Endodermal cell (in vitro differentiated cells): ENCODE data around the gene CACNA1D. TPM values are rescaled to one million over a fixed set of nuclear protein-coding genes. Genes with fewer than 3 reads are reported as not detected.

Experiments used
- DNase-seq: peaks from one replicate; pipeline ENCODE4 v3.0.0-alpha.2; 2017
- H3K27ac ChIP-seq: 2 replicates; pipeline ENCODE4 v1.5.1; 2013; ENCODE audit warnings: mild to moderate bottlenecking, low read depth, low read length, moderate library complexity
- H3K27me3 ChIP-seq: 2 replicates; pipeline ENCODE4 v1.6.1; 2013; ENCODE audit warnings: mild to moderate bottlenecking, low read length, moderate library complexity; ENCODE audit not compliant: insufficient read depth, control insufficient read depth, poor library complexity, severe bottlenecking
- H3K36me3 ChIP-seq: 2 replicates; pipeline ENCODE4 v1.7.0; 2013; ENCODE audit warnings: mild to moderate bottlenecking, low read length, moderate library complexity; ENCODE audit not compliant: control insufficient read depth, insufficient read depth
- H3K4me1 ChIP-seq: one replicate; pipeline ENCODE4 v1.7.0; 2013; ENCODE audit warnings: low read length; ENCODE audit not compliant: control insufficient read depth, insufficient read depth
- H3K4me3 ChIP-seq: 2 replicates; pipeline ENCODE4 v1.5.1; 2013; ENCODE audit warnings: mild to moderate bottlenecking, low read length, moderate library complexity
- H3K9ac ChIP-seq: 2 replicates; pipeline ENCODE4 v1.6.1; 2013; ENCODE audit warnings: mild to moderate bottlenecking, low read length, moderate library complexity; ENCODE audit not compliant: poor library complexity, severe bottlenecking; ENCODE audit errors: extremely low read depth
- H3K9me3 ChIP-seq: 2 replicates; pipeline ENCODE4 v1.6.1; 2013; ENCODE audit warnings: mild to moderate bottlenecking, low read length, moderate library complexity; ENCODE audit not compliant: control insufficient read depth
- H3K27ac Mint-ChIP-seq: 2 replicates; pipeline ENCODE4 v1.8.0; 2020; ENCODE audit warnings: mixed read lengths
- H3K27me3 Mint-ChIP-seq: 2 replicates; pipeline ENCODE4 v1.8.0; 2021; ENCODE audit warnings: mild to moderate bottlenecking, mixed read lengths; ENCODE audit not compliant: insufficient read depth
- H3K36me3 Mint-ChIP-seq: 2 replicates; pipeline ENCODE4 v1.8.0; 2020; ENCODE audit warnings: low read depth, mixed read lengths
- H3K4me1 Mint-ChIP-seq: 2 replicates; pipeline ENCODE4 v1.8.0; 2020; ENCODE audit warnings: mixed read lengths
- H3K4me3 Mint-ChIP-seq: 2 replicates; pipeline ENCODE4 v1.8.0; 2020; ENCODE audit warnings: mild to moderate bottlenecking, moderate library complexity, mixed read lengths
- H3K9me3 Mint-ChIP-seq: 2 replicates; pipeline ENCODE4 v1.8.0; 2020; ENCODE audit warnings: mild to moderate bottlenecking, mixed read lengths
- CTCF ChIP-seq: fragments of 200-600 bp; sonication (generic); conservative IDR thresholded peaks from 2 replicates; pipeline ENCODE4 v1.5.0; 2021; ENCODE audit warnings: antibody characterized with exemption, mild to moderate bottlenecking
- WGBS, 2 experiments: methylation state at CpG; one replicate each; pipeline versions ENCODE4 v1.1.5 to v1.1.7; 2013; ENCODE audit warnings: missing lambda C conversion rate in 2 of 2, mixed read lengths in 1 of 2; ENCODE audit not compliant: insufficient coverage in 1 of 2, insufficient read length in 1 of 2; 5-methylcytosine and 5-hydroxymethylcytosine counted together
- total RNA-seq, 2 donors: library from RNA; stranded (reverse); fragmentation: NEBNext Ultra II Directional in 1 of 2; extraction: Animal tissue kit (Norgen Biotek cat#: 25700) in 1 of 2; gene quantifications; 2 replicates in 1 of 2; 3 replicates in 1 of 2; pipeline ENCODE4 v1.2.1, GENCODE V29; 2021

The CACNA1D gene
- total RNA-seq, 2 donors from 2014 or later = 2.2 to 3.8 TPM

GRCh38 chr3:53689681-53690080 is 195.3 kb downstream of the CACNA1D start:
- H3K9ac ChIP-seq = no peak overlapping the region
- H3K36me3 ChIP-seq = no peaks in the 10 kb centered on the region
- Mint-ChIP-seq H3K27ac (no peak overlapping the region), H3K36me3 (no peaks in the 10 kb centered on the region), H3K4me3 (no peak overlapping the region), H3K27me3 (no peaks in the 10 kb centered on the region), H3K9me3 (no peaks in the 10 kb centered on the region), H3K4me1 (no peaks in the 10 kb centered on the region)
- no peak overlapping the region for H3K27ac ChIP-seq
- DNase-seq = no peak
- 88 to 96% methylated on average over 1 to 2 of the region's 2 CpGs for WGBS, 2 experiments
- no peak overlapping the region for H3K4me3 ChIP-seq
- no peak for TF ChIP-seq CTCF
- H3K27me3 ChIP-seq = no peaks in the 10 kb centered on the region
- no peaks in the 10 kb centered on the region for H3K9me3 ChIP-seq
- no peaks in the 10 kb centered on the region for H3K4me1 ChIP-seq

- H3K9me3 Mint-ChIP-seq = no peaks in the 10 kb centered on the region
- H3K4me1 Mint-ChIP-seq = no peaks in the 10 kb centered on the region
- Histone ChIP-seq H3K27me3 (no peaks in the 10 kb centered on the region), H3K4me3 (no peak overlapping the region), H3K9me3 (no peaks in the 10 kb centered on the region), H3K4me1 (no peaks in the 10 kb centered on the region), H3K36me3 (no peaks in the 10 kb centered on the region), H3K9ac (no peak overlapping the region), H3K27ac (no peak overlapping the region)
- peaks cover 4% of the 10 kb centered on the region for H3K27me3 Mint-ChIP-seq
- no peak for TF ChIP-seq CTCF
- DNase-seq = no peak
- H3K4me3 Mint-ChIP-seq = no peak overlapping the region
- no peak overlapping the region for H3K27ac Mint-ChIP-seq
- 86 to 94% methylated on average over 7 of the region's 7 CpGs for WGBS, 2 experiments
- no peaks in the 10 kb centered on the region for H3K36me3 Mint-ChIP-seq
Observed at GRCh38 chr3:53690521-53690920, 196.1 kb downstream of the CACNA1D start.

- no peak for DNase-seq
- Histone ChIP-seq H3K36me3 (no peaks in the 10 kb centered on the region), H3K27ac (no peak overlapping the region), H3K4me3 (no peak overlapping the region), H3K27me3 (no peaks in the 10 kb centered on the region), H3K9me3 (no peaks in the 10 kb centered on the region), H3K9ac (no peak overlapping the region), H3K4me1 (no peaks in the 10 kb centered on the region)
- WGBS, 2 experiments = 80 to 88% methylated on average over 2 of the region's 2 CpGs
- Mint-ChIP-seq H3K4me1 (no peaks in the 10 kb centered on the region), H3K4me3 (no peak overlapping the region), H3K27me3 (peaks cover 4% of the 10 kb centered on the region), H3K9me3 (no peaks in the 10 kb centered on the region), H3K27ac (no peak overlapping the region), H3K36me3 (no peaks in the 10 kb centered on the region)
- TF ChIP-seq CTCF = no peak
Observed at GRCh38 chr3:53691349-53691748, 196.9 kb downstream of the CACNA1D start.
